ENCODE data around the gene PNPLA1.

GRCh38 chr6:36312854-36313648, 43.2 kb downstream of the PNPLA1 start:
- no peak for TF ChIP-seq CTCF (conservative IDR thresholded peaks at IDR 0.05 in 1 of 2, IDR thresholded peaks at IDR 0.05 in 1 of 2; ENCODE audit: low read depth in 1 of 2, low read length in 2 of 2)
- no peak for TF ChIP-seq EZH2 (IDR thresholded peaks at IDR 0.05; ENCODE audit: low read length, missing control alignments)

Measured in fibroblast of lung (primary cell).